Measurements from ENCODE around the gene NKX2-3. TPM values are rescaled to one million over a fixed set of nuclear protein-coding genes. Genes with fewer than 3 reads are reported as not detected.

The NKX2-3 gene
- total RNA-seq, 1 experiment from 2014 or later, result not detected

- Histone ChIP-seq H3K36me3 (ENCODE audit: control insufficient read depth in 1 of 2, insufficient read depth in 2 of 2, low read length in 2 of 2) (no peaks in the 10 kb centered on the region), H3K9ac (ENCODE audit: low read length) (no peak overlapping the region), H3K27me3 (ENCODE audit: insufficient read depth, low read length) (peaks cover 9% of the 10 kb centered on the region), H3K27ac (ENCODE audit: low read depth, low read length) (no peak overlapping the region), H3K4me3 (replicated peaks in 1 of 2; ENCODE audit: low read depth in 1 of 2, low read length in 2 of 2) (no peak overlapping the region), H3K4me2 (ENCODE audit: low read length) (no peak overlapping the region), H4K20me1 (ENCODE audit: insufficient read depth) (no peaks in the 10 kb centered on the region), H3K9me3 (ENCODE audit: control insufficient read depth in 1 of 2, insufficient read depth in 1 of 2, low read depth in 1 of 2, low read length in 2 of 2) (no peaks in the 10 kb centered on the region), H3K9me2 (ENCODE audit: insufficient read depth) (no peaks in the 10 kb centered on the region), H3K79me2 (ENCODE audit: insufficient read depth, low read length) (no peaks in the 10 kb centered on the region), H2AFZ (ENCODE audit: low read depth, low read length, poor library complexity, severe bottlenecking) (no peak overlapping the region), H3K4me1 (ENCODE audit: control insufficient read depth in 1 of 2, insufficient read depth in 2 of 2, low read length in 2 of 2) (no peaks in the 10 kb centered on the region)
- BruUV-seq (replicated peaks), result no TSS peak
- intact Hi-C loops (cut with micrococcal nuclease), result no loop called here
- DNase-seq (ENCODE audit: low read depth, low spot score), result no peak
- ChIA-PET RAD21 (ENCODE audit: low non-redundant PET in 1 of 2, low total read pairs in 2 of 2, uncharacterized antibody in 2 of 2, unreplicated experiment in 2 of 2) (no interaction called here), POLR2A (no interaction called here), CTCF (no interaction called here)
- ATAC-seq, result no peak
- no peak for TF ChIP-seq ZNF274 (IDR thresholded peaks at IDR 0.05; ENCODE audit: low read depth, low read length)
- TF ChIP-seq ELF1 (IDR thresholded peaks at IDR 0.05; ENCODE audit: borderline replicate concordance, low read depth), result no peak
- TF ChIP-seq TCF7L2 (IDR thresholded peaks at IDR 0.05; ENCODE audit: borderline replicate concordance, extremely low read depth, insufficient read depth, insufficient read length), result no peak
- no peak for TF ChIP-seq ATF3 (IDR thresholded peaks at IDR 0.05)
- no peak for TF ChIP-seq CTCF (IDR thresholded peaks at IDR 0.05 in 2 of 3, conservative IDR thresholded peaks at IDR 0.05 in 1 of 3; ENCODE audit: borderline replicate concordance in 1 of 3, insufficient read depth in 1 of 3, low read depth in 2 of 3, low read length in 2 of 3)
- TF ChIP-seq EGR1 (IDR thresholded peaks at IDR 0.05; ENCODE audit: low read depth), result no peak
- no peak for TF ChIP-seq POLR2A (IDR thresholded peaks at IDR 0.05; ENCODE audit: borderline replicate concordance, extremely low read depth, insufficient read depth, insufficient read length)
- TF ChIP-seq CBX3 (IDR thresholded peaks at IDR 0.05; ENCODE audit: low read depth), result no peak
- no peak for TF ChIP-seq YY1 (IDR thresholded peaks at IDR 0.05; ENCODE audit: extremely low read depth, insufficient replicate concordance, low read depth, low read length)
- TF ChIP-seq SP1 (IDR thresholded peaks at IDR 0.05; ENCODE audit: low read depth), result no peak
- TF ChIP-seq ZFX (IDR thresholded peaks at IDR 0.05), result no peak
- TF ChIP-seq EZH2 (IDR thresholded peaks at IDR 0.05), result no peak
- no peak for TF ChIP-seq REST (IDR thresholded peaks at IDR 0.05; ENCODE audit: low read depth)
- TF ChIP-seq SIN3A (IDR thresholded peaks at IDR 0.05; ENCODE audit: low read depth), result no peak
- TF ChIP-seq FOSL1 (IDR thresholded peaks at IDR 0.05; ENCODE audit: low read depth), result no peak
- TF ChIP-seq EZH2phosphoT487 (IDR thresholded peaks at IDR 0.05; ENCODE audit: borderline replicate concordance), result no peak
- no peak for TF ChIP-seq SRF (IDR thresholded peaks at IDR 0.05; ENCODE audit: low read depth)
- TF ChIP-seq CEBPB (IDR thresholded peaks at IDR 0.05; ENCODE audit: low read depth), result no peak
- TF ChIP-seq MAX (IDR thresholded peaks at IDR 0.05), result no peak
Observed at GRCh38 chr10:99524736-99525380, 7.9 kb upstream of the NKX2-3 start.
